ENCODE results near the gene NME9.
"Not testable (repeated sequence)": the region's sequence is repeated elsewhere in the genome, so short reads cannot be mapped to it uniquely, and the experiment has no call there.

NME9 gene

GRCh38 chr3:138329127-138329983 is at the start of gene NME9:
Gene NME9 (minus strand): TSS chr3:138329851. CDS start chr3:138329335, 516 bp downstream.
- peak; percentile 90 for DNase-seq

GRCh38 chr3:138378990-138379389 is 49.3 kb upstream of the NME9 start:
- DNase-seq, result no peak

GRCh38 chr3:138378331-138378730 is 48.7 kb upstream of the NME9 start:
- no peak for DNase-seq

- no peak for DNase-seq
Observed at GRCh38 chr3:138377804-138378203, 48.2 kb upstream of the NME9 start.

- DNase-seq, result not testable (repeated sequence)
Observed at GRCh38 chr3:138377212-138377611, 47.6 kb upstream of the NME9 start.

- DNase-seq, result no peak
Observed at GRCh38 chr3:138376663-138377062, 47.0 kb upstream of the NME9 start.

- DNase-seq, result no peak
Observed at GRCh38 chr3:138375447-138375846, 45.8 kb upstream of the NME9 start.

GRCh38 chr3:138374573-138375134 is 45.0 kb upstream of the NME9 start:
- DNase-seq, result no peak

GRCh38 chr3:138373736-138374094 is 44.1 kb upstream of the NME9 start:
- DNase-seq, result no peak

GRCh38 chr3:138373087-138373735 is 43.6 kb upstream of the NME9 start:
- DNase-seq, result no peak

- no peak for DNase-seq
Observed at GRCh38 chr3:138371070-138371965, 41.7 kb upstream of the NME9 start.

GRCh38 chr3:138370321-138370720 is 40.7 kb upstream of the NME9 start:
- no peak for DNase-seq

GRCh38 chr3:138369151-138369900 is 39.7 kb upstream of the NME9 start:
- no peak for DNase-seq

GRCh38 chr3:138367911-138368310 is 38.3 kb upstream of the NME9 start:
- DNase-seq, result no peak

GRCh38 chr3:138367326-138367850 is 37.7 kb upstream of the NME9 start:
- no peak for DNase-seq

- no peak for DNase-seq
Observed at GRCh38 chr3:138366006-138366759, 36.5 kb upstream of the NME9 start.

- DNase-seq, result no peak
Observed at GRCh38 chr3:138365253-138365555, 35.6 kb upstream of the NME9 start.

- no peak for DNase-seq
Observed at GRCh38 chr3:138364356-138365252, 35.0 kb upstream of the NME9 start.

- no peak for DNase-seq
Observed at GRCh38 chr3:138363322-138363721, 33.7 kb upstream of the NME9 start.

- DNase-seq, result no peak
Observed at GRCh38 chr3:138362538-138362937, 32.9 kb upstream of the NME9 start.

Data from NCI-H2107 (cell line).